ENCODE results near the gene SPRED2. TPM values are rescaled to one million over a fixed set of nuclear protein-coding genes. Genes with fewer than 3 reads are reported as not detected.

Gene SPRED2
- total RNA-seq, 1 donor from 2014 or later, result 14.9 TPM

GRCh38 chr2:65305934-65306333, 126.5 kb downstream of the SPRED2 start:
- intact Hi-C loops (cut with DNase I), result no loop called here
- DNase-seq (no peak), ATAC-seq (ENCODE audit: poor library complexity) (no peak)

DNA sequence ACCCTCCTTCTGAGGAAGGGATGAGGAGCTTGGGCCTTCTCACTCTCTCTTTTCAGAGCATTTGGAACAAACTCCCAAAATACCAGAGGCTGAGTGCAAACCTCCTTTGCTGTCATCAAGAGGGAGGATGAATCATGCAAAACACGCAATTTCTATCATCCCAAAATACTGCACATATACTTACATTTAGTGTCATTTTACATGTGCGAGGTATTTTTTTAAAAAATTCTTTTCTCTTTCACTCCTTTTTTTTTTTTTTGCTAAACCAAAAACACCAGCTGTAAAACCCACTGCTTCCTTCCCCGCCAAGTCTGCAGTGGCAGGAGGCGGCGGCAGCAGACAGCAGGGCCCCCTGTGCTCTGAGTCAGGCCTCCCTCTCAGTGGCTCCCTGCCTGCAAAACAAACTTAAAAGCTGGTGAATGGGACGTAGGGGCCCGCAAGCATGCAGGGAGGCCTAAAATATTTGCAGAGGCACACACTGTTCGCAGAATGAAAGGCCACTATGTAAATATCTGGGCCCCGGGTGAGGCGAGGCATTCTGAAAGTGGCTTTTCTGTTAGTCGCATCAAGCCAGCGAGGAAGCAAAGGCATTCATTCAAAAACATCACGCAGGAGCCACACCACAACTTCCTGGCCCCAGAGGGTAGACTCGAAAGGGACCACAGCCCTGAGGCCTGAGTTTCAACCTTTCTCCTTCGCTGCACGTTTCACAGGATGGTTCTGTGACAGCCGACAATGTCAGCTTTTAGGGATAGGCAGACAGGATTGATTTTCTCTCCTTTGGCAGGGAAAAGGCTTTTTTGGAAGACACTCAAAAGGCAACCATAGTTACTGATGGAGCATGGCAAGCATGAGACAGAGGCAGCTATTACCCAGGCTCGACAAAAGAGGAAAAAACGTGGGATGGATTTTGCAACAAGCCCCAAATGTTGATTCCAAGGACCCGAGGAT, 131.4 kb downstream of the SPRED2 start:
- intact Hi-C loops (cut with DNase I), result no loop called here
- DNase-seq (peak; percentile 49), ATAC-seq (ENCODE audit: poor library complexity) (peak; percentile 58)

- intact Hi-C loops (cut with DNase I), result no loop called here
These were observed 132.2 kb downstream of the SPRED2 start for GRCh38 chr2:65300134-65300760.

DNA sequence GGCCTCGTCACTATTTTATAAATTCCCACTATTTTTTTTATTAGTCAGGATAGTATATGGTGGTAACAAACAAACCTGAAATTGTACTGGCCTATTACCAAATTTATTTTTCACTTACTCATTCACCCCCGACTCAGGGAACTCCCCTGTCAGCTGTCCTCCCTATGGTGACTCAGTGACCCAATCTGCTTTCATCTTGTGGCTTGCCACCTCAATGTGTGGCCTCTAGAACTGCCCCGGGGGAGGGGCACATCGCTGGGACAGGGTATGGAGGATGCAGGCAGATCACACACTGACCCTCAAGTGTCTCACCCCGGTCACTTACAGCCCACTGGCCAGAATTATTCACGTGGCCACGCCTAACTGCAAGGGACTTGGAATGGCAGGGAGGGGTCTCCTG, 133.2 kb downstream of the SPRED2 start:
- no peak for DNase-seq
- intact Hi-C loops (cut with DNase I), result no loop called here
- ATAC-seq (ENCODE audit: poor library complexity), result no peak

More at GRCh38 chr2:65300134-65300760, 132.2 kb downstream of the SPRED2 start:
- peak; percentile 89 for DNase-seq
- ATAC-seq (ENCODE audit: poor library complexity), result peak; percentile 89

- ATAC-seq (ENCODE audit: poor library complexity) (no peak), DNase-seq (no peak)
- intact Hi-C loops (cut with DNase I), result no loop called here
These were observed 134.3 kb downstream of the SPRED2 start for GRCh38 chr2:65298089-65298488.

GRCh38 chr2:65297544-65297943, 134.9 kb downstream of the SPRED2 start:
- DNase-seq (no peak), ATAC-seq (ENCODE audit: poor library complexity) (no peak)
- intact Hi-C loops (cut with DNase I), result no loop called here

DNA sequence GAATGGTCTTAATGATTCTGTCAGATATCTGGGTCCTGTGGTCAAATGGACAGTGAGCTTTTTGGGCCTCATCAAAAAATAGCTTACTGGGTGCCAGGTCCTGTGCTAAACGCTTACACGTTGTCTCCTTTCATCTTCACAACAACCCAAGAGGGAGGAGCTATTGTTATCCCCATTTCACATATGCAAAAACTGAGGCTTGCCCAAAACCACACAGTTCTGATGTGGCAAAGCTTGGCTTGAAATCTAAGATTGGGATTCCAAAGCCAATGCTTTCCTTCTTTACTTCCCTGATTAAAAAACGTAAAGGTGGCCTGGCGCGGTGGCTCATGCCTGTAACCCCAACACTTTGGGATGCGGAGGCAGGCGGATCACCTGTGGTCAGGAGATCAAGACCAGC, 135.4 kb downstream of the SPRED2 start:
- DNase-seq (no peak), ATAC-seq (ENCODE audit: poor library complexity) (no peak)
- intact Hi-C loops (cut with DNase I), result no loop called here

DNA sequence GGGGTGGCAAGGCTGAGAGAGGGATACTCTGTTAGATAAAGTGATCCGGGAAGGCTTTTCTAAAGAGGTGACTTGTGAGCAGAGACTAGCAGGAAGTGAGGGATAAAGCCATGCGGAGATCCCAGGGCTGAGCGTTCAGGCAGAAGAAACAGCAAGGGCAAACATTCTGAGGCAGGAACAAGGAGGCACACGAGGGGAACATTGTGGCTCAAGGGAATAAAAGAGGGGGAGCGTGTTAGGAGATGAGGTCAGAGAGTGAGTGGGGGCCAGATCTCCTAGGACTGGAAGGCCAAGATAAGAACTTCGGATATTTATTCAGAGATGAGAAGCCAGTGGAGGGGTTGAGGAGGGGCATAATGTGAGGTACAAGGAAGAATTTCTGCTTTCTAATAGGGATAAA, 137.7 kb downstream of the SPRED2 start:
- no peak for DNase-seq
- ATAC-seq (ENCODE audit: poor library complexity), result peak; percentile 69
- intact Hi-C loops (cut with DNase I), result no loop called here

GRCh38 chr2:65294136-65294535, 138.3 kb downstream of the SPRED2 start:
- DNase-seq (no peak), ATAC-seq (ENCODE audit: poor library complexity) (no peak)
- intact Hi-C loops (cut with DNase I), result no loop called here

GRCh38 chr2:65293376-65293775, 139.0 kb downstream of the SPRED2 start:
- no peak for DNase-seq

GRCh38 chr2:65292461-65293011, 139.9 kb downstream of the SPRED2 start:
- no peak for DNase-seq
- intact Hi-C loops (cut with DNase I), result no loop called here
- peak; percentile 62 for ATAC-seq (ENCODE audit: poor library complexity)

More at GRCh38 chr2:65293376-65293775, 139.0 kb downstream of the SPRED2 start:
- no peak for ATAC-seq (ENCODE audit: poor library complexity)
- intact Hi-C loops (cut with DNase I), result no loop called here

DNA sequence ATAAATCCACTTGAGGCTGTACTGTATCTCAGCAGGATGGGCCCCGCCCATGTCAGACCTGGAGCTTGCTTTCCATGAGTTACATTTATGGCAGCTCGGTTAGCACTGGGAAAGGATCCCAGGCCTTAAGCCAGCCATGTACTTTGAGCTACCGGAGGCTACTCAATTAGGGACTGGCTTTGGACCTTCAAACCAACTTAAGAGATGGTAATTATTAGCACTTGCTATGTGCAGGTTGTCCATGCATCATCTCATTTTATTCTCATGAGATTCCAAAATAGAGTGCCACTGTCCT, 140.3 kb downstream of the SPRED2 start:
- DNase-seq (no peak), ATAC-seq (ENCODE audit: poor library complexity) (no peak)
- intact Hi-C loops (cut with DNase I), result no loop called here

- no peak for ATAC-seq (ENCODE audit: poor library complexity)
- DNase-seq, result no peak
- intact Hi-C loops (cut with DNase I), result no loop called here
These were observed 140.9 kb downstream of the SPRED2 start for GRCh38 chr2:65291216-65292105.

- ATAC-seq (ENCODE audit: poor library complexity), result no peak
- intact Hi-C loops (cut with DNase I), result no loop called here
- DNase-seq, result no peak
These were observed 145.0 kb downstream of the SPRED2 start for GRCh38 chr2:65287364-65287763.

- ATAC-seq (ENCODE audit: poor library complexity), result no peak
- DNase-seq, result no peak
- intact Hi-C loops (cut with DNase I), result no loop called here
These were observed 149.8 kb downstream of the SPRED2 start for GRCh38 chr2:65282477-65283053.

- intact Hi-C loops (cut with DNase I), result no loop called here
- ATAC-seq (ENCODE audit: poor library complexity) (peak; percentile 70), DNase-seq (no peak)
These were observed 150.6 kb downstream of the SPRED2 start for GRCh38 chr2:65281627-65282351.

GRCh38 chr2:65279756-65280155, 152.6 kb downstream of the SPRED2 start:
- ATAC-seq (ENCODE audit: poor library complexity) (no peak), DNase-seq (no peak)
- intact Hi-C loops (cut with DNase I), result no loop called here

GRCh38 chr2:65278531-65278981, 153.8 kb downstream of the SPRED2 start:
- intact Hi-C loops (cut with DNase I), result no loop called here
- DNase-seq, result no peak
- ATAC-seq (ENCODE audit: poor library complexity), result peak; percentile 34
